Activated gamma-delta T cell treated with Interleukin-2 at 50 U/mL for 16 hours (primary cell): Measurements from ENCODE around the gene HES6.
"Not testable (repeated sequence)": the region's sequence is repeated elsewhere in the genome, so short reads cannot be mapped to it uniquely, and the experiment has no call there.

Experiments used
- DNase-seq: peaks from one replicate; pipeline ENCODE4 v3.0.0-alpha.2; 2020

HES6 gene

DNA sequence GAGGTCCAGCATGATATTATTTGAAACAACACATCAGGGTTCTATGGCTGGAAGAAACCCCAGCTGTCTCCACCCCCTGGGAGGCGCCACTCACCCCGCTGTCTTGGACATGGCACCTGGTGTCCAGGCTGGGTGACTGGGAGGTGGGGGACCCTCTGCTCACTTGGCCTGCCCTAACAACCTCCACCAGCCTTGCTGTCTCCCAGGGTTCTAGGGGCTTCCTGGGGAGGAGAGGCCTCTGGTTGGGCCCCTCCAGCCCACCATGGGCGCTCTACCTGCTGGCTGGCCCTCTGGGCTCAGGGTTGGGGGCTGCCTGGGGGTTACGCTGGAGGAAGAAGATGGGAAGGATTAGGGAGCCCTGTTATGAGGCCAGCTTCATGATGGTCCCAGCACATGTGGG, 32.3 kb upstream of the HES6 start:
- DNase-seq = no peak

DNA sequence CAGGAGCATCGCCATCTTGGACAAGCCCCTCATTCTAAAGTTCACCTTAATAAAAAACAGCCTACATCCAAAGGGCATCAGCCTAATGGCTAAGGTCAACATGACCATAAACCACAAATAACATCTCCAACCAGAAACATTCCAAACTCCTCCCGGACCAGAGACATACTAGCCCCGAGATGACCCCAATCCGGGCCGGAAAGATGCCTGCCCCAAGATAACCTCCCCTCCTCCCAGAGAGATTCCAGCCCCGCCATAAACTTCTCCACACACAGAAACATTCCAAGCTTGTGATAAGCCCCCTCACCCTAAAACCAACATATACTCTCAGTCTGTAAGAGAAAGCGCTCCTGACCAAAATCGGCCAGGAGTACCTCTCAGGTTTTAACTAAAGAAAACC, 31.8 kb upstream of the HES6 start:
- DNase-seq = not testable (repeated sequence)

DNA sequence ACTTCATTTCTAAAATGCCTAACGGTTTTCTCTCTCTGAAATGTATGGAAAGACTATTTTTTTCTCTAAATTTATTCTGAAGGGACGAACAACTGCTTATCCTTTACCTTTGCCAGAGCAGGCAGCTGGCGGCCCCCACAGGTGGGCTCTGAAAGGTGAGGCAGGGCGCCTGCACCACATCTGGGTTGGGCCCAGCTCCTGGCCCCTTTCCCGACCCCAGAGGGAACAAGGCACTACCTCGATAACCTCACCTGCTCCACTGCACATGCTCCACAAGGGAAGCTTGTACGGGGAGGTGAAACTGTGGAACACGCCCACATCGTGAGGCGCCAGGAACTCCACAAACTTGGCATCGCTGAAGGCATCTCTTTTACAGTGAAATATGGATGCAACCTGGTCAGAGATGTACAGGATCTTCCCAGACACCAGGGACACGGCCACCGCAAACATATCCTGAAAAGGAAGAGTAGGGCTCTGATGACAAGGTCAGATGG, 31.3 kb upstream of the HES6 start:
- DNase-seq = no peak

DNA sequence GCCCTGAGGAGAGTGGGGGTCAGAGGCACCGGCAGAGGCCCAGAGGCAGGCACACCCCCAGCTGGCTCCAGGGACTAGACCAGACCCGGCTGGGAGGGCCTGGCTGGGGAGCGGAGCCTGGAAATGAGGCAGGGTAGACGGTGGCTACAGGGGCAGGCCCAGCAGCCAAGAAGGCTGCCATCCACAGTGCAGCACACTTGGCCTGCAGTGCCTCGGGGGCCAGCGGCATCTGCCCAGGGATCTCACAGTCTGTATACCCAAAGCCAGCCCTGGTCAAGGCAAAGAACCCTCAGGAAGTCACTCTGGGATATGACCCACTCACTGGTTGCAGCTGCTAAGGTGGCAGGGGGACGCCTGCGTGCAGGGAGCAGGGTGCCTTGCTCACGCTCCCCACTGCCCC, 30.8 kb upstream of the HES6 start:
- no peak for DNase-seq

DNA sequence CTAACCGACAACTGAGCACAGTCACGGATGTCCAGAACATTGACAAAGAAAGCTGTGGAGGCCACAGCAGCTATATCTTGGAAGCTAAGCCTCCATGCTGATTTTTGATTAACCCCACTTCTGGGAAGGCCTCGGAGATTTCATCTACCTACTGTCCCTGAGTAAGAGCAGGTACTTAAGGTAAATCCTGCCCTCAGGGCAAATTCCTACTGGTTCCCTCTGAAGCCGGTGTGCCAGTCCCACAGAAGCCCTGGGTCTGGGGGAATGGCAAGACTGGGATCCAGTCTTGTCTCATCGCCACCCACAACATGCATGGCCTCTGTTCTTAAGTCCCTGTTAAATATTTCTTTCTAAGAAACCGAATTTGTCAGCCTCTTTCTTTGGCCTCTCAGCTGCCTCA, 29.9 kb upstream of the HES6 start:
- DNase-seq = no peak

DNA sequence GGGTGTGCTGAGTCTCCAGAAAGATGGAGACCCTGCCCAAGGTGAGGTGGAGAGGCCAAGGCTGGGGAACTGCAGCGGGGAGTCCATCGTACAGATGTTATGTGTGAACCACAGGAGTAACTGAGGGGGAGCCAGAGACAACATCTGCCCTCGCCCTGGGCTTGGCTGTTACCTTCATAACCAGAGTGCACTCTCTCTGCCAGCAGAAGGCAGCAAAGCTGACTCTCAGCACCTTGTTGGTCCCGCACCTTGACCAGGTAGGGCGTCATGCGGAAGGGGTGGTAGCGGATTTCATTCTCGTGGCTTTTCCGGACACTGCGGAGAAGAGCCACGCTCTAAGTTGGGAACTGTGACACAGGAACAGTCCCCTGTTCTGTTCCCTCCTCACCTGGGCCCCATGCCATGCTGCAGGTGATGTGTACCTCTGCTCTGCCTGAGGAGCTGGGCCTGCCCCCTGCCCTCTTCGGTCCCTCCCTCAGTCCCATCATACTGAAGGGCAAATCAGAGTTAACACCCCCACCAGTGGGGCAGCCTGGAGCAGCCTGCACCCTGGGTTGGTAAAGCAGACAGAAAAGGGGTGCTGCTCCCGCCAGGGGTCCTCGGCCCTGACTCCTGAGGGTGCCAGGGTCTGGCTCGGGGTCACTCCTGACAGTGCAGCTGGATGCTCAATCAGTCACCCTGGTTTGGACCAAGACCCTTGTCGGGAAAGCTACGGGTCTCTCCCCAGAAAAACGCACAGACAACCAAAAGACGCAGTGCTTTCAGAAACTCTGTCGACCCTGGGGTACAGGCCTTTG, 28.2 kb upstream of the HES6 start:
- DNase-seq = no peak

DNA sequence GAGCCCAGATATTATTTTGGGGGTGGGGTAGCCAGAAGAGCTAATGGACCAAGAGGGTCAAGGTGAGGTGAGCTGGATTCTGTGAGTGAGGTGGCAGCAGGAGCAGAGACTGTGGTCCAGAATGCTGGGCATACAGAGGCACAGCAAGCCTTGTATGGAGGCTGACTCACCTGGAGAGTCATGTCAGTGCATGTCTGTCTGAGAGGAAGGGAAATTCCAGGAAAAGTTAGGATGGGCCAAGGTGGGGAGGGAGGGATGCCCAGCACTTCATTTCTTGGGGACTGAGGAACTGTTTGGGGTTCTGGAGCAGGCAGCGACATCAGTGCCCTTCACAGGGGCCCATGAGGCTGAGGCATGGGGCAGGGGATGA, 27.5 kb upstream of the HES6 start:
- no peak for DNase-seq

DNA sequence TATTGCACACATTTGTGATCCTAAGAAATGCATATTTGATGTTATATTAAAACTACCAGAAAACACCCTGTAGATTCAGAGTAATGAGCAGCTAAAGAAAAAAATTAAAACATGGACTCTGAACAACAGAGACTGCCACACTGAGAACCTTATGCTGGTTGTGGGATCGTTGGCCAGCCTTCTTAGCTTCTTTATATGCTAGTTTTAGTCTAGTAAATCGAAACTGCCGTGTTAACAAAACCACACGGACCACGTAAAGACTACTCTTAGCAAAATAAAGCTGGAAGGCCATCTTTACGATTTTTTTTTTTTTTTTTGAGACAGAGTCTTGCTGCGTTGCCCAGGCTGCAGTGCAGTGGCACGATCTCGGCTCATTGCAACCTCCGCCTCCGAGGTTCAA, 25.8 kb upstream of the HES6 start:
- DNase-seq = no peak

DNA sequence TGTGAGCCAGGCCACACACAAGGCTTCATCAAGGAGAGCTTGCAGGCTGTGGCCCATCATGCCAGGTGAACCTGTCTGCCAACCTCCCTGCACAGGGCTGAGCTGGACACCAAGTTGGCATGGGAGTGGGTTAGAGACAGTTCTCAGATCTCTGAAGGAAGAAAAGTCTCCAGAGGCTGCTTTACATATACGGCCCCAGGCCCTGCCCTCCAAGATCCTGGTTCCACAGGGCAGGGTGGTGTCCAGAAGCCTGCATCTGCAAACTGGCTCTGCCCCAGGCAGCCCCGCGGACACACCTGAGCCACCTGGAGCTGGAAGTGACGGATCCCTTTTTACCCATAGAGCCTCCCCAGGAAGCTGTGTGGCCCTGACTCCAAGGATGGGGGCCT, 24.2 kb upstream of the HES6 start:
- no peak for DNase-seq

DNA sequence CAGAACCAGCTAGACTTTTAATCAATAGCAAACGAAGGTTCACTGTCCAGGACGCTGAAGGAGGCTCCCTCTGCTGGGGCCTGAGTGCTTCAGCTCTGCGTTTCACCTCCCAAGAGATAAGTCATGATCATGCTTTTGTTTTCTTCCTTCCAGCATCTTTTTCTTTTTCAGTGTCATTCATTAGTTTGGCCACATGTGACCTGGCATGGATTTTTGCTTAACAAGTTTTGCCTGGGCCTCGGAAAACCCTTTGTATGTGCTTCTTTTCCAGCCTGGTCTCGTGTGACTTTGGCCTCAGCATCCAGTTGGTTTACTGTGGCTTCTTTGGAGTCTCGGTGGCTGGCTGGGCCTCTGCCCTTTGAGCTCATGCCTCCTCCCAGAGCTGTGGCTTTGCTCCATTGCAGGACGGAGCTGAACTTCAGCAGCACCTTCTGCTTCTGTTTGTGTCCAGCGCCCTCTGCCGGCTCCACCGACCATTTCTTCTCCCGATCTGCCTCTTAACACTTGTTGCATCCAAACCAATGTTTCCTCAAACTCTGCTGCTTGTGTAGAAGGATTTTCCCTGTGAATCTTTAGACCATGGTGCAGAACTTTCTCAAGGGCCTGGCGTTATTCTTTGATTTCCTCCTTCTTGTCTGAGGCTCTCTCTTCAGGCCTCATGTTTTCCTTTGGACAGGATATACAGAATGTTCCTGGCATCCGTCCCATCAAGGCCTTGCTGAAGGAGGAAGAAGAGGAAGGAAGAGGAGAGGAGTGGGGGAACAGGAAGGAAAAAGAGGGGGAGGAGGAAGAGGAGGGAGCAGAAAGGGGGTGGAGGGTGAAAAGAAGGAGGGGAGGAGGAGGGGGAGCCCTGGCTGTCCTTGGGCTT, 23.6 kb upstream of the HES6 start:
- peak; percentile 73 for DNase-seq

DNA sequence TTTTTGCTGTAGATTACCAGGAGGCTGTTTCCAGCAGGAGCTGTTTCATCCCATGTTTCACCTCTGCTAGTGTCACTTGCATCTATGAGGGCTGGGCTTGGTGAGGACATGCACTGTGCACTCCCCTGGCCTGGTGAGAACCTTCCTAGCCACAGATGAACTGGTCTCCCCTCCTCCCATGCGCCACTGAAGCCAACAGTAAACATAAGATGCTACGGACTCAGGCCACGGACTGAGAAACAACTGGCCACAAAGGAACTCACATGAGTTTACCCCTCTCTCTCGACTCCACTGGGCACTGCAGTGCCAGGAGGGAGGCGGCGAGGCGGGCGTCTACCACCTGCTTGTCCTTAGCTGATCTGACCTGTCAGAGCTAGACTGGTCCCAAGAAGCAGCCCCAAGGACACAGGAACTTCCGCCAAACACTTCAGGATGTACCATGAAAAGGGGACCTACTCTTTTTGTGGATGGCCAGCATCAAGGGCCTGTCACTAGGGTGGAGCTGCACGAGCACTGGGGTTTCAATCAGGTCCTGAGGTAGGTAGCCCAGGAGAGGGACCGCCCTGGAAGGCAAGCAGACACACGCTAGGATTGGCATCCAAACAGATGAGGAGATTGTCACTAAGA, 22.8 kb upstream of the HES6 start:
- no peak for DNase-seq

DNA sequence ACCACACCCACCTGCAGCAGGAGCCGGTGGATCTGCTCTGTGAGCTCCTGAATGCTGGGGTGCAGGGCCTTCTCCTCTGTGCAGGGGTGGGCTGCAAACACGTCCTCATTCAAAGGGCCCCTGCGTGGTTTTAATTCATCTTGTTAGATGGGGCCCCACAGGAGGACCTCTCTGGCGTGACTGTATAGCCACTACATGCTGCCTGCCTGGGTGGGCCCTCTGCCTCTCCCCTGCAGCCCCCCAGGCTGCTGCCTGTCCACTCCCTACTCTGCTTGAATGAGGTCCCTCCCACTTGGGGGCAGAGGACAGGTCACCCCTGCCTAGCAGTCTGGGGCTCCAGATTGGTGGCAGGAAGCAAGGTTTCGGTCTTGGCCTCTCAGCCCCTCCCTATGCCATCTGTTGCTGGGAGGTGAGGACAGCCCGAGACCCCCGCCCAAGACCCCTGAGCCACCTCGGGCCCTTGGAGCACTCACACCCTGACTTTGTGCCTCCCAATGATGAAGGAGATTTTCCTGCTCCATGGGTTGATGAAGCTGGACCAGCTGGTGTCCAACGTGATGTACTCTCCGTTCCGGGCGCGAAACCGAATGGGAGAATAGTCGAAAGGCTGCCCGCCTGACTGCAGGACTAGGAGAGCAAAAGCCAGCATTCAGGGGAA, 22.0 kb upstream of the HES6 start:
- no peak for DNase-seq

DNA sequence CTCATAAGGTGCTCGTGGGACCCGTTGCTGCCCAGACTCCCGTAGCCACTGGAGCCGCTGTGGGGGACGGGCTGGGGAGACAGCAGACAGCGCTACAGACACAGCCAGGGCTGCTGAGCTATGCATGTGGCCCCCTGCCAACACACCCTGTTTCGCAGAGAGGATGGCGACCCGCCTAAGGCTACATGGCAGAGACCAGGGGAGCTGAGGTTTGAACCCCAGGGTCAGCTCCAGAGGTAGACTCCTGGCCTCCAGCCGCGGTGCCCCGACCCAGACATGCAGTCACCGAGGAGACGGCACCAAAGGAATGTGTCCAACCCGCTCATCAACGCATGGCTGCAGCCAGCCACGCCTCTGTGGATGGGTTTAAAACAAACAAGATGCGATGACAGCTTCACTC, 21.0 kb upstream of the HES6 start:
- DNase-seq = no peak

DNA sequence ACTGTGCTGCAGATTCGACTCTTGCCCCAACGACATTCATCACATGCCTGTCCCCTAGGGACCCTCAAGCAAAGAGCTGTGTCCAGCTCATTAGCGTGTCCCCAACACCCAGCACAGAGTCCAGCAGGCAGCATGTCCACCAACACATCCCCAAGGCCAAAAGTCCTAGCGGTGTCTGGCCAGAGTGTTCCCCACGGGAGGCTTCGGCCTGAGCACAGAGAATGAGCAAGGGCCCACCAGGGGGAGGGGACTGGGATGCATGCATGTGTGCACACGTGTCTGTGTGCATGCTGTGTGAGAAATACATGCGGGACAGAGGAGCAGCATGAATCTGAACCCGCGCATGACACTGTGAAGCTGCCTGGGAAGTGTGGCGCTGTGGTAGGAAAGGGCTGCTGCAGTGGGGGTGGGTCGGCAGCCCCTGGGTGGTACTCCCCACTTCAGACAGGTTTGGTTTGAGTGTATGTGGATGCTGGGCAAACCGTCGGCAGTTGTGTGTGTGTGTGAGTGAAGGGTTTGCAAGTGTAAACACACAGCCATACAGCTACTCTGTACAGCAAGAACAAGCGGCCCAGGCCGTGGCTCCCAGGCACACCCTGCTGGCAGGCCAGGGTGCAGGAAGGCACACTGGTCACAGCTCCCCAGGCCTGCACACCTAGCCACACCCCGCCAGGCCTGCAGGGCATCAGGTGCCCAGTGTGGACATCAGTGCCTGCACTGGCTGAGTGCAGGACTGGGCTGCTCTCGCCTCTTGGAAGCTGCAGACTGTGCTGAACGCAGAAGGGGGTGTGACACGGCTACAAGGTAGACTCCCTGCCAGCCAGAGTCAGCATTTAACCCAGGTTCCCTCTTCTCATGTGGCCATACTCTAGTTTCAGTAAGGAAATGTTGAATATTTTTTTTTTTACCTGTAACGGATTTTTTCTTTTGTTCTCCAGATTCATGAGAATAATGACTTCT, 19.5 kb upstream of the HES6 start:
- DNase-seq = no peak

DNA sequence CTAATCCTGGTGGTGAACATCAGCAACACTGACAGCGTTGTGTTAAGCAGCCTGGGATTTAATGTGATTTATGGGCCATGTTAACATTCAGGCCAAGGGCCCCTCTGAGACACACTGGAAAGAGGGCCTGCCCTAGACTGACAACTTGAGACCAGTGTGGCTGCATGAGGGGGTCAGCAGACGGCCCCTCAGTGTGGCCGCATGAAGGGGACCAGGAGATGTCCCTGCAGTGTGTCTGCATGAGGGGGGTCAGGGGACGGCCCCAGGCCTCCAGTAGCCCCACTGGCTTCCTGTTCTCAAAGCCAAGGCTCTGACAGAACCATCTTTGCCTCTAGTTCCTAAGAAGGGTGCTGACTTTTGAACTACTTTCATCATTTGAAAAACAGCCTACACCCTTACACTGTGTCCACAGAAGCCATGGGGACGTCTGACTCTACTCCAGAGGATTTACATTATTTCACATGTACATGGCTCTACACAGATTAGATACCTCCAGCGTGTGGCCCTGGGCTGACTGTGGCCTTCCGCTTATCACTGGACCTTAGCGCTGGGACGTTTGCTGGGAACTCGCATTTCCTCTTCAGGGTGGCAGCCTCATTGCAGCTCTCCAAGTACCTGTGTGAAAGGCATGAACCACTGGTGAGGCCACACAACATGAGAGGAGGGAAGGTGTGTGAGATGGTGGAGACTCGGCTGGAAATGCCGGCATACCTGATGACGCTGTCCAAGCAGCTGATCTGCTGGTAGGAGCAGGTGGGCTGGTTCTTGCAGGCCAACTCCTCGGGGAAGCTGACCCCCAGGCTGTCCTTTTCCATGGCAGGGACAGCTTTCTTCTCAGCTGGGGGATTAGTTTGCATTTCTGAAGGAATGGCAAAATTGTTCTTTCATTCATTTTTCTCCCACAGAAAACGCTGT, 18.2 kb upstream of the HES6 start:
- DNase-seq = no peak

DNA sequence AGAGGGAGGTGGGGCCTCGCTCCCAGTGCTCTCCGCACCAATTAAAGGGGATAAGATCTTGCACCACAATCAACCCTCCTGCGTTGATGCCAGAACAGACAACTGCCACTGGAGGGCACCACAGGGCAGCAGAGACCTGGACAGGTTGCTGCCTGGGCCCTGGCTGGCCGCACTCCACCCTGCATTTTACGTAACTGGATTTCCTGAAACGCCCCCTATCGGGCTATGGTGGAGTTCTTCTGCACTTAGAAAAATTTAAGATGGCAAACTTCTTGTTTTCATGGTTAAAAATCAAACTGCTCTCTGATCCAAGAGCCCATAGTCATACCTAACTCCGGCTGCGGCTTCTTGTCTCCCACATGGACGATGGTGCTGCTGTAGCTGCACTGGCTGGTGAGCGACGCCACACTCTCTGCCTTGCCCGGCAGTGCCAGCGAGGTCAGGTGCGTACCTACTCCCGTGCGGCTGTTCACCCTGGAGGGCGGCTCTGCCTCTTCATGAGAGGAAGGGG, 16.8 kb upstream of the HES6 start:
- peak; percentile 63 for DNase-seq

DNA sequence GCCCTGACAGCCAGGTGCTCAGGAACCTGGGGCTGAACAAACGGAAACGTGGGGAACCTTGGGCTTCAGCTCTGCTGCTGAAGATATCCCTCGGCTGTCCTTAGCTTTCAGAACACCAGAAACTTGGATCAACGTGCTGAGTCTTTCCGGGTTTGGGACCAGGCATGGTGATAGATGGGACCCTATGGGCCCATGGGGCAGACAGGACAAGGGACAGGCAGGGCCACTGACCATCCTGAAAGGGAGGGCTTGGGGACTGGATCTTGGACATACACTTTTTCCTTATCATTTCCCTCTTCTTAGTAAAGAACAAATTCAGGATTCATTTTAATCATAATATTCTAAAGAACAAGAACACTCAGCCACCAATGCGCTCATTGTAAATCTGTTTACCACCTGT, 16.3 kb upstream of the HES6 start:
- no peak for DNase-seq

DNA sequence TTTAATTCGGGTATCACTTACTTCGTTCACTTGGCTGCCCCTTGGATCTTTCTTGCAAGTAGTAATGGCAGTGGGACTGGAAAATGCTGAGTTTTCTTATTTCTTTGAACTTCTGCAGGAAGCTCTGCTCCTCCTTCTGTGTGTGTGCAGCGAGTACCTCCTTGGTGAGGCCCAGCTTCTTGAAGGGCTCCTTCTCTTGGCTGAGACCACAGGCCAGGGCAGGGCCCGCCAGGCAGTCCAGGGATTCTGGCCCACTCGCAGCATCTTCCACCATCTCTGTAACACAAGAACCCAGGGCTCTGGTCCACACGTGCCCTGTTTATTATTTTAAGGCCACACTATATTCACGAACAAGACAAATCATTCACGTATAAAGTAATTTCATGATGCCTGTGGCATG, 15.8 kb upstream of the HES6 start:
- no peak for DNase-seq

DNA sequence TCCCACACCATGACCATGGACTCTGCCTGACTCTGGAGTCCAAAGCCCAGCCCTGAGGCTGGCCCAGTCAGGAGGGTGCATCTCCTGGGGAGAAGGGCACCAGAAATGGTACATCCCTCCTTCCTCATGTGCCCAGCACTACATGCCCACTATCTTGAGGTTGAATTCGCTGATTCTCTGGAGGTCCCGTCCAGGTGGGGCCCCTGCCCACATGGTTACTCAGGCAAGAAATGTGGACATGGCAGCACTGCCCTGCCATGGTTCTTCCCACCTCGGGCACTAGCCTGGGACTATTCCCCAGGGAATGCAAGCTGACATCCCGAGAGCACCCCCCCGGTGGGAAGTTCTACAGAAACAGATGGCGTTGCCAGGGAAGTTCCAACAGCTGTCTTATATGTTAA, 15.3 kb upstream of the HES6 start:
- DNase-seq = no peak

DNA sequence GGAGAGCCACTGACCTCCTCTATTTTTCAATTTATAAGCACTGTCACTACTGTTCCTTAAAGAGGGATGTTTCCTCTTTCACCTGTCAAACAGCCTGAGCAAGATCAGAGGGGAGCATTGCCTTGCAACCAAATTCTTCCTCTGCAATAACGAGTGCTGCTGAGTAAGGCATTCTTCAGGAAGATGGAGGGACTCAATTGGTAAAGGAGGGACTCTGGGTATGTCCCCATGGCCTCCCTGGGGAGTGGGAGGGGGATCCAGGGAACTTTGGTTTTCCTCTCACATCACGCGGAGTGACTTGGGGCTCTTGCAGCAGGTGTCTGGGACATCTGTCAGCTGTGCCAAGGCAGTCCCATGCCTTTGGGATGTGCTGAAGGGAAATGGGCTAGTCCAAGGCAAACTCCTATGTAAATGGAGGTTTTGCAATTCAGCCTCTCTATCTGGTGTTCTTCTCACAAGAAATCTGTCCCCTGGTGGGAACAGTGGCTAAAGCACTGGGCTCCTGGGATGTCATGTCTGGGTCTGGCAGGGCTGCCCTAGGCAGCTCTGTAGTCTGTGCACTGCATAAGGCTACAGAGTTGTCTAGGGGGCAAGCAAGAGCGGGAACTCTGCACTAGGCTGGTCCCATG, 14.4 kb upstream of the HES6 start:
- DNase-seq = no peak
